DMS114 treated with DMSO at 0.1 percent for 48 hours (cell line): ENCODE measurements around the gene RIPK1.
"Not testable (repeated sequence)": the region's sequence is repeated elsewhere in the genome, so short reads cannot be mapped to it uniquely, and the experiment has no call there.

Experiments
- DNase-seq: peaks from one replicate; lab custom pipeline; 2025; ENCODE audit not compliant: unreplicated experiment; lab: John Stamatoyannopoulos, UW

The RIPK1 gene

DNA sequence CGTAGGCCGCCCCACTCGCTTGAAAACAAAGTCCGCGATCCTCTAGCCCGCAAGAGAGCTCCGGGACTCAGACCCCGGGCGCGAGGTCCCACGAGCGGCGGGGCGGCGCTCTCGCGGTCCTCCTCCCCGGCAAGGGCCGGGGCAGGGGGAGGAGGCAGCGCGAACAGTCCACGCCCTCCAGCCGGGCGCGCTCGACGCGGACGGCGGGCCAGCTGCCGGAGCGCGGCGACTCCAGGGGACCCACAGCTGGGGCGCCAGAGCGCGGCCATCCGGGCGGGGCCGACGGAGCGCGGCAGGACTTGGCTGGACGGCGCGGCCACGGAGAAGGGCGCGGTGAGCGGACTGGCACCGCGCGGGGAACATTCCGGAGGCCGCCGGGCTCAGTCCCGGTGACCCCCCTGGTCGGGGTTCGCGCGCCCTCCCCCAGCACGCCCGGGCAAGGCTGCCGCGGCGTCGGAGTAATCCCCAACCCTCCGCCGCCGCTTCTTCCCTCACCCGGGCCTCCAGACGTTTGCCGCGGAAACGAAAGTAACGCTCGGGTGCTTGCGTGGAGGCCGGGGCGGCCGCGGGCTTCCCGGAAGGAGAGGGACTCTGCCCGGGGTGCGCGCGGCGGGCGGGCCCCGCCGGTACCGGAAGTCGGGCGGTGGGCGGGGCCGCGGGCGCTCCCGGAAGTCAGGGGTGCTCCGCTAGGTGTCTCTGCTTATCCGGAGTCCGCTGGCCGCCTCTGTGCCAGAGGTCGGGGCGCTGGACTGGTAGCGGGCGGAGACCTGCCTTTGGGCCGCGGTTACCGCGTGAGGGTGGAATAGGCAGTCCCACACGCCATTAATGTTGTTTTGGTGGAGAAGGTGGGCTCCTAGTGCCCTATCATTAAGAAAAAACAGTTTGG is at the start of gene RIPK1:
Gene RIPK1, plus strand, starts transcription at position 166 of the 886 bp plus-strand sequence. CDS start 8,330 bp downstream, outside the sequence.
- peak; percentile 86 for DNase-seq

DNA sequence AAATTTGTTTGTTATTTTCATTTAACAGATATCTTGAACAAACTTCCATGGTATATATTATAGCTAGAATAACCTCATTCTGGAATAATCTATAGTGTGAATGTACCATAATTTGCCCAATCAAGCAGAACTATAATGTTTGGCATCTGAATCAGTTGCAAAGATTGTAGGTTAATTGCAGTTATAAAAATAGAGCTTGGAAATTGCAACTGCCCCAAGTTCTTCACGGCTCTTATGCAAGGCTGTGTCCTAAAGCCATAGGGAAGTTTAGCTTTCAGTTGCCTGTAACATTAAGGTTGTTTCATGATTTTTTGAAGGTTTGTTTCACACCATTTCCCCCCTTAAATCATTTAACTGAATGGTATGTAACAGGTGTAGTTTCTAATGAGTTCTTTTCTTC is 49.2 kb upstream of the RIPK1 start:
- no peak for DNase-seq

DNA sequence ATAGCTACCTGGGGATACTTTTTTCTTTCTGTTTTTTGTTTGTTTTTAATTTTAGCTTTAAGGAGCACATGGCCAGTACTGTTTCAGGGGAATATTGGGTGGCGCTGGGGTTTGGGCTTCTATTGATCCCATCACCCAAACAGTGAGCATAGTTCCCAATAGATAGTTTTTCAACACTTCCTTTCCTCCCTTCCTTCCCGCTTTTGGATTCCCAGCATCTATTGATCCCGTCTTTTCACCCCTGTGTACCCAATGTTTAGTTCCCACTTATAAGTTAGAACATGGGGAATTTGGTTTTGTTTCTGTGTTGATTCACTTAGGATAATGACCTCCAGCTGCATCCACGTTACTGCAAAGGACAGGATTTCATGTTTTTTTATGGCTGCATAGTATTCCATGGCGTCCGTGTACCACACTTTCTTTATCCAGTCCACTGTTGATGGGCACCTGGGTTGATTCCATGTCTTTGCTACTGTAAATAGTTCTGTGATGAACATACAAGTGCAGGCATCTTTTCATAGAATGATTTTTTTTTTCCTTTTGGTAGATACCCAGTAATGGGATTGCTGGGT is 48.5 kb upstream of the RIPK1 start:
- no peak for DNase-seq

DNA sequence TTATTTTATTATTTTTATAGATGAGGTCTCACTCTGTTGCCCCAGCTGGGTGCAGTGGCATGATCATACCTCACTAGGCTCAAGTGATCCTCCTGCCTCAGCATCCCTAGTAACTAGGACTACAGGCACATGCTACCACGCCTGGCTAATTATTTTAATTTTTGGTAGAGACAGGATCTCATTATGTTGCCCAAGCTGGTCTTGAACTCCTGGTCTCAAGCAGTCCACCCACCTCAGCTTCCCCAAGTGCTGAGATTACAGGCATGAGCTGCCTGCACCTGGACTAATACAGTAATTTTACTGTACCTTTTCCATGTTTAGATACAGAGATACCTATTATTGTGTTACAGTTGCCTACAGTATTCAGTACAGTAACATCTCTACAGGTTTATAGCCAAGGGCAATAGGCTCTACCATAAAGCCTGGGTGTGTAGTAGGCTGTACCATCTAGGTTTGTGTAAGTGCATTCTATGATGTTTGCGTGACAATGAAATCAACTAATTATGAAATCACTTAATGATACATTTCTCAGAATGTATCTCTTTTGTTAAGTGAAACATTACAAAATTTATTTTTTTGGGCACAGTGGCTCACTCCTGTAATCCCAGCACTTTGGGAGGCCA is 47.2 kb upstream of the RIPK1 start:
- not testable (repeated sequence) for DNase-seq

DNA sequence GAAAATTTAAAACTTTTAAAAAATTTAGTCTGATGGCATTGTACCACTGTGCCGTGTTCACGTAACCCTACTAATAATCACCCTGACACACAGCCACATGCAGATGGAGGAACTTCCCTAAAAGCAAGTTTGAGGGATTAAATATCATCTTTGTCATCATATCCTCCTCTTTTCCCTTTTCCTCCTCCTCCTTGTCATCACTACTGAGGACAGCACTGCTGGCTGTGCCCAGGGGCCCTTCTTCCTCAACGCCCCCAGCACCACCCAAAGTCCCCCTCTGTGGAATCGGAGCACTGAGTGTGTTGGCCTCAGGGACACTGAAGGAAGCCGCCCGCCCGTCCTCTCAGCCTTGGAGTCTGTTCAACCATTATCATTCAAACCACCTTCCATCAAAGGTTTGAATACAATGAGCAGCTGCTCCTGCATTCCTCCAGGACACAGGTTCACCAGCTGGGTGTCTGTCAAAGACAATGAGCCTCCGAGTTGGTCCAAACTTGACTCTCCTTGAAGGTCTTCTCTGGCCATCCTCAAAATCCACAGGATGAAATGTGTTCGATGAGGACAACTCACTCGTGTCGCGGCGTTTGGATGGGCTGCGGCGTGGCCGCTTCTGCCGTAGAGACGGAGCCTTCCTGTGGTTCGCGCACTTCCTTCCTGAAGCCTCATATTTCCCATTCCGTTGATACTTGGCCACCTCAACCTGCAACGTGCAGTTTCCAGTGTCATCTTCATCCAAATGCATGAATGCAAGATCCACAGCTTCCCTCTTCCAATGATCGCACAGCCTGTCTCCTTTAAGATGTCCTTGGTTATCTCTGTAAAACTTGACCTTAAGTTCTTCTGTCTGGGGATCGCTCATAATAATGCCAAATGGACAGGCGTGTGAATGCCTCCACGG is 45.3 kb upstream of the RIPK1 start:
- peak; percentile 47 for DNase-seq

DNA sequence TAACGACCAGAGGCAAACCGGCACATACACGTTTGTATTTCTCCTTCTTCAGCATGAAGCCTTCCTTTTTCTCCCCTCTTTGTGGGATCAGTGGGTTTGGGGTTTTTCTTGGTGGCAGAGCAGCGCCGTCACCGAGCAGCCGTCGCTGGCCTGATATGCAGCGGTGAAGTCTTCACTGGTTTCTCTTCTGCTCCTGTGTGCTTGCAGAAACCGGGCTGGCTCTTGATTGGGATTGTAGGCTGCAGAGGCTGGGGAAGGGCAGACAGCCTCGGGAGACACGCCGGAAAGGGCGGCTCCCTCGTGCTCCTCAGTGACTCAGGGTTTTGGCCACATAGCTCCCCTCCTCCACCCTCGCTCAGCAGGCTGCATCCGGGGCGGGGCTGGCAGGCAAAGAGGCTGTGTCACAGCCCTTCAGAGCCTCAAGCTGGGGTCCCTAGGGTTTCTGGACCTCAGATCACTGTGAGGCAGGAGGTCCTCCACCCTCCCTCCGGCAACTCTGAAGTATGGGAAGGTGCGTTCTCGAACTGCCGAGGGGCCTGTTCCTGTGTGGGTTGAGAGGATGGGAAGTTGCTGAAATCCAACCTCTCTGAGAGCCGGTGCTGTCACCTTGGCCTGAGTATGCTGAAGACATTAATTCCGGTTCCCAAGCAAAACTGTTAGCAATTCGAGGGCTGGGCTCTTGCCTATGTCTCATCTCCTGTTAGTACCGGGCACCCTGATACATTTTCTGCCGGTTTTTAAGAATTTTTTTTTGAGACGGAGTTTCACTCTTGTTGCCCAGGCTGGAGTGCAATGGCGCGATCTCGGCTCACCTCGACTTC is 44.4 kb upstream of the RIPK1 start:
- DNase-seq: peak; percentile 57

DNA sequence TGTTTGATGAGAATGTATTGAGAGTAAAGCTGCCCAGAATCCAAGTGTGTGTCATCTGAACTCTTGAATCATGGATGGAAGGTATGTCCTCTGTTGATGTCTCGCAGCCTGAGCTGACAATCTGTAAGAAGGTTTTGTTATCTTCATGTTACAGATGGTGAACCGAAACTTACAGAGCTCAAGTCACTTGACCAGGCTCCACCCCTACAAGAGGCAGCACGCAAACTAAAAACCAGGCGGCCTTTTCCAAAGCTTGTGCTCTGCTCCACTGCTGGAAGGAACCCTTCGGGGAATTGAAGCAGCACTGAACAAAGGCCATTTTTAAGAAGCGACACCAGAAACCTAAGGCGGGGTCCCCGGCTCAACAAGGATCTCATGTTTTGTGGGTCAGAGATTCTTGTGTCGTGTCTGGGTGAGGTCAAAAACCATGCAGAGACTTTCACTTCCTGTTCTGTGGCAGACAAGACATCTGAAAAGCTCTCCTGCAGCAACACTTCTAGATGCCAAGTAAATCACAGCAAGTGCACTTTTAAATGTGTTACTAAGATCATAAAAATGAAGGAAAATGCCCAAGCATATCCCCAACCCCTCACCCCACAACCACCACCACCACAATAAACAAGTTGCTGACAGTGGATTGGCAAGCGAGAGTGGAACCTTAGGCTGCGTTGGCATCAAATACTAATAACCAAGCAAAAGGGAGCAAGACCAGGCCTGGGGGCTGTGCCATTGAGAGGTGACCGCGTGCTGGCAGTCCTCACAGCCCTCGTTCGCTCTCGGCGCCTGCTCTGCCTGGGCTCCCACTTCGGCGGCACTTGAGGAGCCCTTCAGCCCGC is 41.3 kb upstream of the RIPK1 start:
- no peak for DNase-seq

DNA sequence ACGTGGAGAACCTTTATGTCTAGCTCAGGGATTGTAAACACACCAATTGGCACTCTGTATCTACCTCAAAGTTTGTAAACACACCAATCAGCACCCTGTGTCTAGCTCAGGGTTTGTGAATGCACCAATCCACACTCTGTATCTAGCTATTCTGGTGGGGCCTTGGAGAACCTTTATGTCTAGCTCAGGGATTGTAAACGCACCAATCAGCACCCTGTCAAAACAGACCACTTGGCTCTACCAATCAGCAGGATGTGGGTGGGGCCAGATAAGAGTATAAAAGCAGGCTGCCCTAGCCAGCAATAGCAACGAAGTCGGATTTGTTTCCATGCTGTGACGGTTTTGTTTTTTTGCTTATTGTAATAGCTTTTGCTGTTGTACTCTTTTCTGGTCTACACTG is 40.1 kb upstream of the RIPK1 start:
- not testable (repeated sequence) for DNase-seq

DNA sequence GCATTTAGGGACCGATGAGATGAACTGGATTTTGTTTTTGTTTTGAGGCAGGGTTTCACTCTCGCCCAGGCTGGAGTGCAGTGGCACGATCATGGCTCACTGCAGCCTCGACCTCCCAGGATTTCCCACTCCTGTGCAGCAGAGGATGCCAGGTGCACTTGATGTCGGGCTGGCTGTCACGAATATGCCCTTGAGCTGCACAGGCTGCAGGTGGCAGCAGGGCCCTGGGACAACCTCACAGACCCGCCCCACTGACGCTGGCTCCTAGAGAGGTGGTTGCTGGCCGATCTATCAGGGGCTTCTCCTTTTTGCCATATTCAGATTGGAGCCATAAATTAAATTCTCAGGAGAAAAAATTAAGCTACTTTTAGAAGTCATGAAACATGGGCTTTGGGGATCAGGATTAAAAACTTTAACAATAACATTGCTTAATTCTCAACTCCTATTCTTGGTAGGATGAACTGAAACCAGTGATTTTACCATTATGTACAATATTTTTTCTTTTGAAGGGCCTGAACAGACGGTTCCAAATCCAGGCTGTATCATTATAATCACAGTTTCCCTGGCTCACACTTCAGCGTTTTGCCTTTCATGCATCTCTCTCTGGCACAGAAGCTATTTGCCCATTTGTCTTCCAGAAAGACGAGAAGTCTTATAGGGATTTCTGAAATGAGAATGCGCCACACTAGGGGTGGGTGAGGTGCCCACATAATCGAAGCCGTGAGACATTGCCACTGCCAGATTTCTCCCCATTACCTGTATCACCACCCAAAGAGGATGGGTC is 36.2 kb upstream of the RIPK1 start:
- DNase-seq: no peak

DNA sequence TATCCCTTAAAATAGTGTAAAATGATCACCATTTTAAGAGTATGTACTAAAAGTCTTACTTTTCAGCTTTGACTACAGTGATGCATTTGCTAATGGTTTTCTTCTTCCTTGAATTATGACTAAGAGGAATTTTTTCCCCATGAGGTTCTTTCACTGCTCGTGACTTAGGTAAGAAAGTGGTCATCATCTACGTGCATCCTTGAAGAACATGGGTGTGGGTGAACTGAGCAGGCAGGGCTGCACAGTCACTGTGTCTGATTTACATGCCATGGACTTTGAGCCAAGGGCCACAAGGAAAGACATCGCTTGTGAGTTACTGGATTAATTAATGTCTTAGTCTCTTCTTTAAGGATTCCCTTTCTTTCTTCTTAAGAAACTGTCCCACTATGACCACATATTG is 35.3 kb upstream of the RIPK1 start:
- DNase-seq: no peak

DNA sequence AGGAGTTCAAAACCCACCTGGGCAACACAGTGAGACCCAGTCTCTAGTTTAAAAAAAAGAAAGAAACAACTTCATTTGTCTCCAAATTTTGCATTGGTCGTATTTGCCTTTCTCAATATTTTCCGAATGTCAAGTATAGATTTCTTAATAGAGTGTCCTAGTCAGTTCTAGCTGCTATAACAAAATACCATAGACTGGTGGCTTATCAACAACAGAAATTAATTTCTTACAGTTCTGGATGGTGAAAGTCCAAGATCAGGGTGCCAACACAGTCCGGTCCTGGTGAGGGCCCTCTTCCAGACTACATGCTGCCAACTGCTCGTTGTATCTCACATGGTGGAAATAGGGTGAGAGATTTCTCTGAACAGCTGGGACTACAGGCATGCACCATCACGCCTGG is 34.6 kb upstream of the RIPK1 start:
- no peak for DNase-seq

DNA sequence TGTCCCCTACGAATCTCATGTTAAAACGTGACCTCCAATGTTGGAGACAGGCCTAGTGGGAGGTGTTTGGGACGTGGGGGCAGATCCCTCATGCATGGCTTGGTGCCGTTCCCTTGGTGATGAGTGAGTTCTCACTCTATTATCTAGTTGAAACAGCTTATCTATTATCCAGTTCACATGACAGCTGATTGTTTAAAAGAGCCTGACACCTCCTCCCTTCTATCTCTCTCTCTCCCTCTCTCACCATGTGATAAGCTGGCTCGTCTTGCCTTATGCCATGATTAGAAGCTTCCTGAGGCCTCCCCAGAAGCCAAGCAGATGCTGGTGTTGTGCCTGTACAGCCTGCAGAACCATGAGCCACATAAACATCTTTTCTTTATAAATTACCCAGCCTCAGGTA is 32.9 kb upstream of the RIPK1 start:
- no peak for DNase-seq

DNA sequence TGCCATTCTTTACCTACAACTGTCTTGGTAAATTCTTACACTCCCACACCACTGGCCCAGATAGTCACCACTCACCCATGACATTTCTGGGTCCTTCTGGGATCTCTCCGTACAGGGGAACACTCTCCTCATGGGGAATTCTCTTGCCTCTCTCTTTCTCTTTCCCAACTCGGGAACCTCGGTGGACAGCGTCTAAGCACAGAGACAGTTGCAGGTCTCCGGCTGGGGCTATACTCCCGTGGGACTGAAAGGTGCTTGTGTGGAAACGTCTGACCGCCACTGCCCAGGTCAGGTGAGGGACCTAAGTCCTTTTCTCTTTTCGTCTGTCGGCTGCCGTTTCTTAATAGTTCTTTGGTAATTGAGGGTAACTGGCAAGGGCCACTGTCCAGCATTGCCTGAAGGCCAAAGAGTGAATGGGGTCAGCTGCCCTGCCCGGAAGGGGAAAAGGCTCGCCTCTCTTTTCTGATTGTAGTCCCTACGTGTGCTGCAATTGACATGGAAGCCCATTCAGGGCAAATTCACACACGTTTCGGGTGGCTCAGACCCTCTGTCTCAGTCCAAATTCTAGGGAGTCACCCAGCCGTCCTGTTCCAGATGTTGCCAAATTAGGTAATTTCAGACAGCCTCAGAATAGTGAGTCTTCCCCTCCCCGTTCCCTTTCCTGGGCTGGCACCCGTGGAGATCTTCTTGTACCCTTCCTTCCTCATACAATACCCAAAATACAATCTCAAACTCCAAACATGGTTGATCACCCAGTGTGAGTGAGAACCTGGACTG is 31.2 kb upstream of the RIPK1 start:
- no peak for DNase-seq

DNA sequence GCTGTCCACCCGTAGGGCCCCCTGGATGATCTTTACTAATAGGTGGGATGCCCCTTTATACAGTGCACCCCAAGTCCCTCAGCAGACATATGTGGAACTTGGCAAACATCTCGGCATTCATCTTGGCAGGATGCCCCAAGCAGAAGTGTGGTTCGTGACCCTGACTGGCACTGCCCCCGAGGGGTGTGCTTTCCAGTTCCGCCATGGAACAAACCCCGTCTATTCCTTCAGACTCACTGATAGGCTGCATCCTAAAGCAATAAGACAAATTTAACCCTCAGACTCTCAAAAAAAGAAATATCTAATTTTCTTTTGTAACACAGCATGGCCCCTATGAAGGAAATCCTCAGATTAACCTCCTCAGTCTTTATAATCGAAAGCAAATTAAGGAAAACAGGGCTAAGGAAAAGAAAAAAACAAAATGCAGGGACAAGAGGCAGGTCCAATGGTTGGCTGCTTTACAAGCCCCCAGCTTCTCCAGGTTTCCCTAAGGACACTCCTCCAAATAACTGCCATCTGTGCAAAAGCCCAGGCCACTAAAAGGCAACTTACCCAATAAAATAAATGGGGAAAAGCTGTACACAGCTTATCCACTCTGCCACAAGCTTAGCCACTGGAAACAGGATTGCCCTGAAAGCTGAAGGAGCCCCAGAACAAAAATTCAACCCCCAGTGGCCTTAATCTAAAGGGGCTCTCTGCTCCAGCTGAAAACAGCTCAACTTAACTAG is 30.5 kb upstream of the RIPK1 start:
- no peak for DNase-seq

DNA sequence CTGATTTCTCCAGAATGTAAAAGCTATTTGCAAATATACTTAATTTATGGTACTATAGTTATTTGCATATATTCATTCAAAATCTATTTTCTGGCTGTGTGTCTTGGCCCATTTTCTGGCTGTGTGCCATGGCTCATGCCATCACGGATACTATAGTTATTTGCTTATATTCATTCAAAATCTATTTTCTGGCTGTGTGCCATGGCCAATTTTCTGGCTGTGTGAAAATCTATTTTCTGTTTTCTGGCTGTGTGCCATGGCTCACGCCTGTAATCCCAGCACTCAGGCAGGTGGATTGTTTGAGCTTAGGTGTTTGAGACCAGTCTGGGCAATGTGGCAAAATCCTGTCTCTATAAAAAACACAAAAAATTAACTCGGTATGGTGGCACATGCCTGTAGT is 28.9 kb upstream of the RIPK1 start:
- DNase-seq: no peak

DNA sequence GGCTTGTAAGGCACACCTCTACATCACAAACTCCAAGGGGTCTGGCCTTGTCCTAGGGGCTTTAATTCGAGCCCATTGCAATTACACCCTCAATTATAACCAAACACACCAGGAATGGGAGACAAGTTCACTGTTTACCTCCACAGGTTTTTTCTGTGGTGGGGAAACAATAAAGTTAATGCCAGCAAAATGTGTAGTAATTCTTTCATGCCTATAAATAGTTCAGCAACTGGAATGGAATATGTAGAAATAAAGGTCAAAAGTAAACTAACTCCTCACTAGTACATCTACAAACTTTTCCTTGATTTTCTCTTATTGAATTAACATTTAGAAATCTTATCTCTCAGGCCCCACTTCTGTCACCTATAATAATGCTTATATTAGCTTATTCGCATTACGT is 27.1 kb upstream of the RIPK1 start:
- no peak for DNase-seq

DNA sequence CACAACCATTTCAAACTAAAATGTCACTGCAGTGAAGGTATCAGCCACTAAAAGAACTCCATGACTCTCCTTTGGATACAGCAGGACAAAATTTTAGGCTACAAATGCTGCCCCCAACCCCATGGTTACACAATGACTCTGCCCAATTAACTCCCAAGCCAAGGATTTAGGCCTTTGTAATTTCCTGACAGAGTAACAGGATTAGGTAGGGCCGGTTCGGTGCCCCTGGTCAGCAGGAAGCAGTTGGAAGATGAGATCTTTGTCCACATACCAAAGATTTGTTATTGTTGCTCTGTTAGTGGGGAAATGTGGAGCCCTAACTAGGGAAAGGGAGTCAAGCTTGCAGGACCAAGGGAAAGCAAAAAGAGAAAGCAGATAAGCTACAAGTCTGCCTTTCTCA is 26.7 kb upstream of the RIPK1 start:
- DNase-seq: no peak
